ENCODE results near the gene HECTD4.

Gene HECTD4

DNA sequence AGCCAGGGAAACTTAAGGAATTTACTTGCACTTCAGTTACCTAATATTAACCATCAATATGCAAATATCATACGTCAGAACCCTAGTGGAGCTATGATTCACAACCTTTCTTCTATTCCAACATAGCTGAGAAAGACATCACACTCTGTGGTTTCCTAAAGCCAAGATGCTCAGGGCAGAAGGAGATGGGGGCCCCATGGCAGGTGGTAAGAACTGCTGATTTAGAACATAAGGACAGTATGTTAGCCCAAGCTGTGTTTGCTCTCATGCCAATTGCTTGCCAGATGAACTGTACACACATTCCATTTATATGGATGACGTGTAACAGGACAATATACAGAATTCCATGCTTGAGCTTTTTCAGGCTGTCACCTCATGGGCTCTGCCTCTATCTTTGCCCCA lies 34.6 kb downstream of the HECTD4 start:
- Histone ChIP-seq H2AFZ (ENCODE audit: low read depth) (no peak overlapping the region), H3K4me3 (IDR thresholded peaks at IDR 0.05; ENCODE audit: insufficient read depth, low read depth, low read length) (no peak overlapping the region), H4K20me1 (ENCODE audit: insufficient read depth) (no peaks in the 10 kb centered on the region), H3K27ac (peak overlapping the region; percentile 86), H3K36me3 (ENCODE audit: insufficient read depth) (no peaks in the 10 kb centered on the region), H3K9ac (peak overlapping the region; percentile 39; the same call in 1 of the 2 replicates), H3K27me3 (ENCODE audit: insufficient read depth, low read depth) (no peaks in the 10 kb centered on the region), H3K4me2 (peak overlapping the region; percentile 62), H3K79me2 (ENCODE audit: insufficient read depth, low read depth) (peaks cover 72% of the 10 kb centered on the region), H3K4me1 (ENCODE audit: low read depth, poor library complexity, severe bottlenecking) (peaks cover 100% of the 10 kb centered on the region)
- TF ChIP-seq, protein P1, sequence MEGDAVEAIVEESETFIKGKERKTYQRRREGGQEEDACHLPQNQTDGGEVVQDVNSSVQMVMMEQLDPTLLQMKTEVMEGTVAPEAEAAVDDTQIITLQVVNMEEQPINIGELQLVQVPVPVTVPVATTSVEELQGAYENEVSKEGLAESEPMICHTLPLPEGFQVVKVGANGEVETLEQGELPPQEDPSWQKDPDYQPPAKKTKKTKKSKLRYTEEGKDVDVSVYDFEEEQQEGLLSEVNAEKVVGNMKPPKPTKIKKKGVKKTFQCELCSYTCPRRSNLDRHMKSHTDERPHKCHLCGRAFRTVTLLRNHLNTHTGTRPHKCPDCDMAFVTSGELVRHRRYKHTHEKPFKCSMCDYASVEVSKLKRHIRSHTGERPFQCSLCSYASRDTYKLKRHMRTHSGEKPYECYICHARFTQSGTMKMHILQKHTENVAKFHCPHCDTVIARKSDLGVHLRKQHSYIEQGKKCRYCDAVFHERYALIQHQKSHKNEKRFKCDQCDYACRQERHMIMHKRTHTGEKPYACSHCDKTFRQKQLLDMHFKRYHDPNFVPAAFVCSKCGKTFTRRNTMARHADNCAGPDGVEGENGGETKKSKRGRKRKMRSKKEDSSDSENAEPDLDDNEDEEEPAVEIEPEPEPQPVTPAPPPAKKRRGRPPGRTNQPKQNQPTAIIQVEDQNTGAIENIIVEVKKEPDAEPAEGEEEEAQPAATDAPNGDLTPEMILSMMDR (conservative IDR thresholded peaks at IDR 0.05; ENCODE audit: low read depth, low read length) = no peak

- H3K9ac ChIP-seq = no peak overlapping the region
- H3K79me2 ChIP-seq (ENCODE audit: insufficient read depth, low read depth) = peaks cover 76% of the 10 kb centered on the region
- peaks cover 100% of the 10 kb centered on the region for H3K4me1 ChIP-seq (ENCODE audit: low read depth, poor library complexity, severe bottlenecking)
- H3K27me3 ChIP-seq (ENCODE audit: insufficient read depth, low read depth) = no peaks in the 10 kb centered on the region
- TF ChIP-seq, protein P1 (conservative IDR thresholded peaks at IDR 0.05; ENCODE audit: low read depth, low read length) = no peak
- 0 out of 2 replicates have a peak overlapping the region, but pooled peaks have one; percentile 31 for H3K4me2 ChIP-seq
- H4K20me1 ChIP-seq (ENCODE audit: insufficient read depth) = no peaks in the 10 kb centered on the region
- H2AFZ ChIP-seq (ENCODE audit: low read depth) = no peak overlapping the region
- no peak overlapping the region for H3K4me3 ChIP-seq (IDR thresholded peaks at IDR 0.05; ENCODE audit: insufficient read depth, low read depth, low read length)
- no peak overlapping the region for H3K27ac ChIP-seq
- no peaks in the 10 kb centered on the region for H3K36me3 ChIP-seq (ENCODE audit: insufficient read depth)
These were observed 36.0 kb downstream of the HECTD4 start for GRCh38 chr12:112346194-112346593.

DNA sequence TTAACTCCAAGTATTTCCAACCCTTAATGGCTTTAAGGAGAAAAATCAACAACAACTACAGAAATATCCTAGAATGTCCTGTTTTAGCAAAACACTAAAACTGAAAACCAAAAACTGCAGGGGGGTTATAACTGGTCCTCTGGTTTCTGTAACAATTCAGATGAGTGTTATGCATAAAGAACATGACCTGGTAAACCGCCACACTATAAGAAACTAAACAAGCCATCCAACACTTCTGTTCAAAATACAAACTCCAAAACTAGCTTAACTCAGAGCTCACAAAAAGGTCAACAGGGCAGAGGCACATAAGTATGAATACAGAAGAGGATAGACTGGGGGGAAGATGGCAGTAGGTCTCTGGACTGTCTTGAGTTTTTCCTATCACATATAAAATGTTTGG lies 38.0 kb downstream of the HECTD4 start:
- Histone ChIP-seq H3K4me2 (peak overlapping the region; percentile 41), H3K27ac (peak overlapping the region; percentile 49; the same call in 1 of the 2 replicates), H3K4me1 (ENCODE audit: low read depth, poor library complexity, severe bottlenecking) (peaks cover 92% of the 10 kb centered on the region), H4K20me1 (ENCODE audit: insufficient read depth) (no peaks in the 10 kb centered on the region), H3K27me3 (ENCODE audit: insufficient read depth, low read depth) (no peaks in the 10 kb centered on the region), H3K36me3 (ENCODE audit: insufficient read depth) (no peaks in the 10 kb centered on the region), H3K4me3 (IDR thresholded peaks at IDR 0.05; ENCODE audit: insufficient read depth, low read depth, low read length) (no peak overlapping the region), H3K79me2 (ENCODE audit: insufficient read depth, low read depth) (peaks cover 76% of the 10 kb centered on the region), H3K9ac (no peak overlapping the region), H2AFZ (ENCODE audit: low read depth) (no peak overlapping the region)
- TF ChIP-seq, protein P1 (conservative IDR thresholded peaks at IDR 0.05; ENCODE audit: low read depth, low read length) = no peak

DNA sequence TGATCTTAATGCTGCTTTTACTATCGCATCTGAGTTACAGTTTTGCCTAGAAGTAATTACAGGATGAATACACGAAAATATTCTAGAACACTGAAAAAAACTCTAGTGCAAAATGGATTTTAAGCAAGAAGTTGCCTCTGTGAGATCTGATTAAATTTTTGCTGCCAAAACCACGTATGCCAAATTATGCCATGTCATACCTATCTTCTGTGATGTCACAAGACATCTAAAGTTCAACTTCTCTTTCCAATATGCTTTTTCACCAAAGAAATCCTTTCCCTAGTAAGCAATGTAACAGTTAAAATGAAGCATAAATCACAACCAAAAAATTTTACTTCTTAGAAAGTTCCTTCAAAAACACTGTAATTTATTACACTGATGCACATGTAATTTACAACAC lies 39.6 kb downstream of the HECTD4 start:
- no peak overlapping the region for H3K9ac ChIP-seq
- TF ChIP-seq, protein P1 (conservative IDR thresholded peaks at IDR 0.05; ENCODE audit: low read depth, low read length) = no peak
- peak overlapping the region; percentile 34; the same call in 1 of the 2 replicates for H3K4me2 ChIP-seq
- no peak overlapping the region for H2AFZ ChIP-seq (ENCODE audit: low read depth)
- no peaks in the 10 kb centered on the region for H3K27me3 ChIP-seq (ENCODE audit: insufficient read depth, low read depth)
- H4K20me1 ChIP-seq (ENCODE audit: insufficient read depth) = no peaks in the 10 kb centered on the region
- peaks cover 76% of the 10 kb centered on the region for H3K4me1 ChIP-seq (ENCODE audit: low read depth, poor library complexity, severe bottlenecking)
- H3K4me3 ChIP-seq (IDR thresholded peaks at IDR 0.05; ENCODE audit: insufficient read depth, low read depth, low read length) = no peak overlapping the region
- peaks cover 68% of the 10 kb centered on the region for H3K79me2 ChIP-seq (ENCODE audit: insufficient read depth, low read depth)
- H3K36me3 ChIP-seq (ENCODE audit: insufficient read depth) = no peaks in the 10 kb centered on the region
- H3K27ac ChIP-seq = no peak overlapping the region

Measured in KMS-11 (cell line).